Fibroblast of pulmonary artery (primary cell): ENCODE results near the gene LCE5A.

Experiments
- DNase-seq: peaks from one replicate; pipeline ENCODE4 v3.0.0-alpha.2; 2010; ENCODE audit warnings: low read depth
- H3K4me3 ChIP-seq: replicated peaks from 2 replicates; pipeline ENCODE4 v1.5.1; 2011; ENCODE audit warnings: low read depth, mild to moderate bottlenecking, control low read depth, low read length, moderate library complexity
- CTCF ChIP-seq: IDR thresholded peaks from 2 replicates; pipeline ENCODE4 v1.5.1; 2011; ENCODE audit warnings: mild to moderate bottlenecking, control low read depth, low read length, inconsistent platforms; ENCODE audit errors: missing control alignments

LCE5A gene

GRCh38 chr1:152516082-152516481 lies 5.5 kb downstream of the LCE5A start:
- no peak for DNase-seq
- TF ChIP-seq CTCF: no peak
- no peak overlapping the region for H3K4me3 ChIP-seq

GRCh38 chr1:152517237-152517811 lies 6.7 kb downstream of the LCE5A start:
- no peak for TF ChIP-seq CTCF
- H3K4me3 ChIP-seq: no peak overlapping the region
- DNase-seq: peak; percentile 1

GRCh38 chr1:152519851-152520250 lies 9.2 kb downstream of the LCE5A start:
- no peak for DNase-seq

GRCh38 chr1:152520561-152521090 lies 10.0 kb downstream of the LCE5A start:
- TF ChIP-seq CTCF: no peak
- DNase-seq: no peak
- H3K4me3 ChIP-seq: no peak overlapping the region

More at GRCh38 chr1:152519851-152520250, 9.2 kb downstream of the LCE5A start:
- no peak overlapping the region for H3K4me3 ChIP-seq
- no peak for TF ChIP-seq CTCF

- DNase-seq: no peak
- TF ChIP-seq CTCF: no peak
- H3K4me3 ChIP-seq: no peak overlapping the region
Observed at GRCh38 chr1:152525080-152525641, 14.6 kb downstream of the LCE5A start.

GRCh38 chr1:152533327-152533938 lies 22.8 kb downstream of the LCE5A start:
- no peak overlapping the region for H3K4me3 ChIP-seq
- peak; percentile 71 for TF ChIP-seq CTCF
- peak; percentile 36 for DNase-seq
